Osteoblast (primary cell): ENCODE results near the gene PLA2R1. TPM values are rescaled to one million over a fixed set of nuclear protein-coding genes. Genes with fewer than 3 reads are reported as not detected.
A peak's percentile ranks its signal among the peaks of the same experiment; 100 is the strongest.

Experiments
- DNase-seq: peaks from one replicate; pipeline ENCODE4 v3.0.0; 2011; ENCODE audit warnings: low spot score, mixed read lengths; ENCODE audit not compliant: insufficient read length; ENCODE audit errors: missing footprints
- H2AFZ ChIP-seq: 2 replicates; pipeline ENCODE4 v1.6.0; 2011; ENCODE audit warnings: mild to moderate bottlenecking, low read length
- H3K27ac ChIP-seq: 2 replicates; pipeline ENCODE4 v1.5.1; 2011; ENCODE audit warnings: mild to moderate bottlenecking, low read depth, low read length, moderate library complexity
- H3K27me3 ChIP-seq: 2 replicates; pipeline ENCODE4 v1.6.0; 2012; ENCODE audit warnings: mild to moderate bottlenecking, control low read depth, inconsistent platforms, low read length, moderate library complexity; ENCODE audit not compliant: insufficient read depth
- H3K36me3 ChIP-seq: 2 replicates; pipeline ENCODE4 v1.5.1; 2011; ENCODE audit warnings: mild to moderate bottlenecking, low read length, control low read depth, moderate library complexity; ENCODE audit not compliant: insufficient read depth
- H3K4me1 ChIP-seq: 2 replicates; pipeline ENCODE4 v1.5.1; 2011; ENCODE audit warnings: mild to moderate bottlenecking, low read length, control low read depth, moderate library complexity; ENCODE audit not compliant: insufficient read depth
- H3K4me2 ChIP-seq: 2 replicates; pipeline ENCODE4 v1.6.0; 2011; ENCODE audit warnings: mild to moderate bottlenecking, low read length; ENCODE audit not compliant: insufficient read depth
- H3K4me3 ChIP-seq: fragments of 200-600 bp; sonication (generic); 3 replicates; pipeline ENCODE4 v1.5.1; 2012; ENCODE audit warnings: mild to moderate bottlenecking, low read length, inconsistent platforms; ENCODE audit not compliant: insufficient read depth
- H3K79me2 ChIP-seq: 2 replicates; pipeline ENCODE4 v1.6.0; 2012; ENCODE audit warnings: mild to moderate bottlenecking, low read length, control low read depth, inconsistent platforms; ENCODE audit not compliant: insufficient read depth
- H3K9me3 ChIP-seq: 2 replicates; pipeline ENCODE4 v1.5.1; 2011; ENCODE audit warnings: low read depth, low read length, control low read depth
- H4K20me1 ChIP-seq: 2 replicates; pipeline ENCODE4 v1.6.0; 2012; ENCODE audit warnings: mild to moderate bottlenecking, low read length, control low read depth; ENCODE audit not compliant: insufficient read depth
- total RNA-seq: library from RNA; depleted of rRNA; stranded (reverse); fragments of >200 nt; gene quantifications from 2 replicates; pipeline ENCODE4 v1.2.3, GENCODE V29; 2012
- TF ChIP-seq, protein P1 (sequence below): IDR thresholded peaks from 2 replicates; pipeline ENCODE4 v1.5.1; 2011; ENCODE audit warnings: mild to moderate bottlenecking, low read depth, low read length, moderate library complexity; ENCODE audit errors: extremely low read depth

Gene PLA2R1
- total RNA-seq, 1 donor: 19.9 TPM

DNA sequence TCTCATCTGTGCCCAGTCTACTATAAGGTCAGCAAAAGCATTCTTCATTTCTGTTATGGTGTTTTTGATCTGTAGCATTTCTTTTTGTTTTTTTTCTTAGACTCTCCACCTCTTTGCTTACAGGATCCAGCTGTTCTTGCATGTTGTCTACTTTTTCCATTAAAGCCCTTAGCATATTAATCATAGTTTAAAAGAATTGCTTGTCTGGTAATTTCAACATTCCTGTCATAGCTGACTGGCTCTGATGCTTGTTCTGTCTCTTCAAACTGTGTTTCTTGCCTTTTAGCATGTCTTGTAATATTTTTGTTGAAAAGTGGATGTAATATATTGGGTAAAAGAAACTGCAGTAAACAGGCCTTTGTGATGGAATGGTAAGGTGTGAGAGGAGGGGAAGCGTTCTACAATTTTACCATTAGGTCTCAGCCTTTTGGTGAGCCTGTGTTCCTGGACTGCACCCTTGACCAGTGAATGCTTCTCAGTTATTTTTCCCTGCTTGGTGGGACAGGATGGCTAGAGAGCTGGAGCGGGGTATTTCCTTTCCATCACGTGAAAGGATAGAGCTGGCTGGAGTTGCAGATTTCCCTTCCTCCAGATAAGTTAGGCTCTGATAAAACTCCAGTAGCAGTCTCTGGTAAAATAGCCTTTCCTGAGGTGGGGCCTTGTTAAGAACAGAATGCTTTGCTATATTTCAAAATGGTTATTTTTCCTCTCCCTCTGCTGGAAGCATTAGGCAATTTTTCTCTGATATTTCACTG is 65.4 kb downstream of the PLA2R1 start:
- H3K79me2 ChIP-seq: no peaks in the 10 kb centered on the region
- no peak overlapping the region for H3K4me3 ChIP-seq
- H4K20me1 ChIP-seq: no peaks in the 10 kb centered on the region
- H3K4me1 ChIP-seq: peaks cover 18% of the 10 kb centered on the region
- no peaks in the 10 kb centered on the region for H3K36me3 ChIP-seq
- peak overlapping the region; percentile 59 for H3K27ac ChIP-seq
- peak overlapping the region; percentile 19 for H2AFZ ChIP-seq
- TF ChIP-seq, protein P1, sequence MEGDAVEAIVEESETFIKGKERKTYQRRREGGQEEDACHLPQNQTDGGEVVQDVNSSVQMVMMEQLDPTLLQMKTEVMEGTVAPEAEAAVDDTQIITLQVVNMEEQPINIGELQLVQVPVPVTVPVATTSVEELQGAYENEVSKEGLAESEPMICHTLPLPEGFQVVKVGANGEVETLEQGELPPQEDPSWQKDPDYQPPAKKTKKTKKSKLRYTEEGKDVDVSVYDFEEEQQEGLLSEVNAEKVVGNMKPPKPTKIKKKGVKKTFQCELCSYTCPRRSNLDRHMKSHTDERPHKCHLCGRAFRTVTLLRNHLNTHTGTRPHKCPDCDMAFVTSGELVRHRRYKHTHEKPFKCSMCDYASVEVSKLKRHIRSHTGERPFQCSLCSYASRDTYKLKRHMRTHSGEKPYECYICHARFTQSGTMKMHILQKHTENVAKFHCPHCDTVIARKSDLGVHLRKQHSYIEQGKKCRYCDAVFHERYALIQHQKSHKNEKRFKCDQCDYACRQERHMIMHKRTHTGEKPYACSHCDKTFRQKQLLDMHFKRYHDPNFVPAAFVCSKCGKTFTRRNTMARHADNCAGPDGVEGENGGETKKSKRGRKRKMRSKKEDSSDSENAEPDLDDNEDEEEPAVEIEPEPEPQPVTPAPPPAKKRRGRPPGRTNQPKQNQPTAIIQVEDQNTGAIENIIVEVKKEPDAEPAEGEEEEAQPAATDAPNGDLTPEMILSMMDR: no peak
- H3K27me3 ChIP-seq: no peaks in the 10 kb centered on the region
- DNase-seq: no peak
- H3K9me3 ChIP-seq: no peaks in the 10 kb centered on the region
- H3K4me2 ChIP-seq: no peak overlapping the region

DNA sequence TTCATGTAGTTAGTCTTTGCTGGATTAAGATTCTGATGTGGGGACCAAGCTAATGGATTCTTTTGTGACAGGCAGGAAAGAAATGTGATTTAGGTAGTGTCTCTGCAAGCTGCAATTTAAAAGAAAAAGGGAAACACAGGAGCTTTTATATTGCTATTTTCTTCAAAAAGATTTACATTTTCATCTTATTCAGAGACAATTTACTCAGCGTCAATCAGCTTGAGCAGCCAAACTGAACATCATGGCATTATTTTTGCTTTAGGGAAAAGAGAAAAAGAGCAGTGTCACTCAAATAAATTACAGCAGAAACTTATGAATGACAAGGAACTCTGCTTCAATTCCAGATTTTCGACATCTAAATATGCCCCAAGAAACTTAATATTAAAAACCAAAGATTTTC is 67.4 kb downstream of the PLA2R1 start:
- no peaks in the 10 kb centered on the region for H3K79me2 ChIP-seq
- no peaks in the 10 kb centered on the region for H4K20me1 ChIP-seq
- DNase-seq: no peak
- no peak overlapping the region for H3K4me3 ChIP-seq
- H3K36me3 ChIP-seq: no peaks in the 10 kb centered on the region
- H3K27me3 ChIP-seq: no peaks in the 10 kb centered on the region
- no peaks in the 10 kb centered on the region for H3K9me3 ChIP-seq
- H3K4me1 ChIP-seq: peaks cover 18% of the 10 kb centered on the region
- no peak overlapping the region for H3K27ac ChIP-seq
- TF ChIP-seq, protein P1: no peak
- H3K4me2 ChIP-seq: no peak overlapping the region
- H2AFZ ChIP-seq: no peak overlapping the region

DNA sequence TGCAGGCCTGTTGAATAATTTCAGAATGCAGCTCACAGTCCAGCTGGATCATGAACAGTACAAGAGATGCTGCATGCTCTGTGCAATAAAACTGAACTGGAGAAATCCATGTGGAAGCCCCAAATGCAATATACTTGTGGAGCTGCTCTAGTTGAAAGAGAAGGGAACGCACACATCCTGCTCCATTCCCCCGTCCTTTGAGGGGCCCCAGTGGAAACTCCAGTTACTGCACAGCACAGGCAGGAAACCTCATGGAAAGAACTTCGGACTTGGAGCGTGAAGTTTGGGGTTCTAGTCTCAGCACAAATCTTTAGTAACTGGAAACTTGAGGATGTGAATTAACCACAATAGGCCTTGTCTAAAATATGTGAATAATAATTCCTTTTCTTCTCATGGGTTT is 73.2 kb downstream of the PLA2R1 start:
- H4K20me1 ChIP-seq: no peaks in the 10 kb centered on the region
- no peak overlapping the region for H2AFZ ChIP-seq
- no peak for DNase-seq
- H3K27me3 ChIP-seq: no peaks in the 10 kb centered on the region
- no peaks in the 10 kb centered on the region for H3K4me1 ChIP-seq
- no peaks in the 10 kb centered on the region for H3K36me3 ChIP-seq
- TF ChIP-seq, protein P1: no peak
- no peak overlapping the region for H3K4me2 ChIP-seq
- no peak overlapping the region for H3K27ac ChIP-seq
- H3K9me3 ChIP-seq: no peaks in the 10 kb centered on the region
- no peak overlapping the region for H3K4me3 ChIP-seq
- no peaks in the 10 kb centered on the region for H3K79me2 ChIP-seq

DNA sequence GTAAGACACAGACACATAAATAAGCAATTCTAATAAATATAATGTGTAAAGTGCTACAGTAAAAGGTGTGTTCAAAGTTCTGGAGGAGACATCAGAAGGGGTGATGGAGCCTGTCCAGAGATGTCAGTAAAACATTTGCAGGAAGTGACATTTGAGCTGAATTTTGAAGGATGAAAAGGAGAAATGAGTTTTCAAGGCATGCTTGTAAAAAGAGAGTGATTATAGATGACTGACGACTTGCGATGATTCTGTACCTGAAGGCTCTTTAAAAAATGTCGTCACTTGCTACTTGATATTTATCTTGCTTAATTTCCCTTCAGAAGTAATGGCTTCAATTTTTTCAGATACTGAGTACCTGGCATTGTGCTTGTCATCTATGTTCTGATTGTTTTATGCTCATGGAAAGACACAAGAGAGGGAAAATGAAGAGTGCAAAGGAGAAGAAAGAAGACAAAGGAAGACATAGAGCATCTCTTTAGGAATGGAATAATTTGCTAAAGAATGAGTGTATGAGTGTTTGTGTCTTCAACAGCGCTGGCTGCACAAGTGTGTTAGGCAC is 73.9 kb downstream of the PLA2R1 start:
- Histone ChIP-seq H4K20me1 (no peaks in the 10 kb centered on the region), H3K79me2 (no peaks in the 10 kb centered on the region), H3K9me3 (no peaks in the 10 kb centered on the region), H3K4me3 (no peak overlapping the region), H2AFZ (no peak overlapping the region), H3K27ac (no peak overlapping the region), H3K4me1 (peaks cover under 1% of the 10 kb centered on the region), H3K4me2 (no peak overlapping the region), H3K36me3 (no peaks in the 10 kb centered on the region), H3K27me3 (no peaks in the 10 kb centered on the region)
- TF ChIP-seq, protein P1: no peak
- DNase-seq: no peak
